Measurements from ENCODE around the gene SEPTIN6. TPM values are rescaled to one million over a fixed set of nuclear protein-coding genes. Genes with fewer than 3 reads are reported as not detected.

Gene SEPTIN6
- total and polyA plus RNA-seq, 2 donors (not counting 1 experiment from before 2014, with no cell fraction given): 227 to 310 TPM

DNA sequence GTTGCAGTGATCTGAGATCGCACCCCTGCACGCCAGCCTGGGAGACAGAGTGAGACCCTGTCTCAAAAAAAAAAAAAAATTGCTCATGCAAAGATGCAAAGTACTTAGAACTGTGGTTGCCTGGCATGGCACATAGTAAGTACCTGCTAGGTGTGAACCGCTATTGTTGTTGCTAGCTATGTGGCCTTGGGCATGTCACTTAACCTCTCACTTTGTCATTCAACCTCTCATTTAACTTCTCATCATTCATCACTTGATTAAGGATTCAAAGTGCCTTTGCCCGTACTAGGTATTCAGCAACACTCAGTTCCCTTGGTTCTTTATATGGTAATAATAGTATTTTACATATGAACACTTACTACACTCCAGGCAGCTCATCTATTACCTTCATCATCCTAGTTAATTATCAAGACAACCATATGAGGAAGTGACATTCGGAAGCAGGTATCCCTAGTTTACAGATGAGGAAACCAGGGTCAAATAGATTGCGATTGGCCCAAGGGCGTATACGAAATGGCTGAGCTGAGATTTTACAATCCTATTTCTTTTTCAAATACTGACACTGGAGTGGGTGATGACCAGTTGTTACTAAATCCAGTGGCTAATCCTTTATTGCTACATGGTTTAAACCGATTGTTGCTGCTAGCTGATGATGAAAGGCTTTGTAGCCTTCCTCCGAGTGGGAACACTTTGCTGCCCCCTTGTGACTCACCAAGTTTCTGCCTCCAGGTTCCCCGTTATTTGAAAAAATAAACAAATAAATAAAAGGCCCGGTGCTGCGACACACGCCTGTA is 36.6 kb upstream of the SEPTIN6 start:
- no peak overlapping the region for H3K4me3 ChIP-seq (ENCODE audit: control extremely low read depth in 1 of 5, extremely low read depth in 1 of 5, insufficient read depth in 1 of 5, low read depth in 2 of 5, low read length in 4 of 5)
- ChIA-PET CTCF (interaction anchor here (0.6 to 4.2 kb wide), 52 partner anchors 9 to 261 kb away, joined by 3 to 52 read pairs (median 5); partner anchors contain the start of genes NKRF, SEPTIN6, SOWAHD and STEEP1), POLR2A (interaction anchor here (0.6 to 1.3 kb wide), 4 partner anchors 37 to 256 kb away, joined by 3 to 6 read pairs (median 4); partner anchors contain the start of gene SEPTIN6)
- H3K27me3 Mint-ChIP-seq: no peaks in the 10 kb centered on the region
- peaks cover 0 to 5% of the 10 kb centered on the region in 2 donors for H3K4me1 ChIP-seq (ENCODE audit: control insufficient read depth in 2 of 2, insufficient read depth in 2 of 2, low read length in 2 of 2)
- H3K9me3 ChIP-seq (ENCODE audit: control extremely low read depth in 1 of 3, control insufficient read depth in 2 of 3, insufficient read depth in 1 of 3, low read length in 2 of 3): no peaks in the 10 kb centered on the region
- no peak overlapping the region for H3K27ac Mint-ChIP-seq
- H3K9ac ChIP-seq (ENCODE audit: low read length): no peak overlapping the region
- H3K4me2 ChIP-seq (replicated peaks; ENCODE audit: low read depth, low read length, poor library complexity, severe bottlenecking): peak overlapping the region; percentile 38
- no peak overlapping the region for H2AFZ ChIP-seq (ENCODE audit: insufficient read depth, low read depth, low read length, poor library complexity, severe bottlenecking)
- no peaks in the 10 kb centered on the region for H3K79me2 ChIP-seq (ENCODE audit: control insufficient read depth, insufficient read depth, low read length)
- H3K36me3 ChIP-seq (replicated peaks in 1 of 2; ENCODE audit: control extremely low read depth in 1 of 2, control insufficient read depth in 1 of 2, extremely low read depth in 1 of 2, insufficient read depth in 2 of 2, low read length in 1 of 2): no peaks in the 10 kb centered on the region
- peak overlapping the region; percentile 44 for H3K4me3 Mint-ChIP-seq
- no peaks in the 10 kb centered on the region for H3K9me3 Mint-ChIP-seq (ENCODE audit: insufficient read depth)
- H3K27ac ChIP-seq (ENCODE audit: low read length in 2 of 2): no peak overlapping the region
- H4K20me1 ChIP-seq (ENCODE audit: control insufficient read depth, insufficient read depth, low read length, poor library complexity, severe bottlenecking): no peaks in the 10 kb centered on the region
- H3K27me3 ChIP-seq (replicated peaks in 1 of 4; ENCODE audit: control extremely low read depth in 1 of 4, control insufficient read depth in 3 of 4, insufficient read depth in 4 of 4, low read length in 3 of 4): no peaks in the 10 kb centered on the region
- H3K4me1 Mint-ChIP-seq: peaks cover 6% of the 10 kb centered on the region
- peak; percentile 77 for DNase-seq
- WGBS (ENCODE audit: insufficient coverage): 4% methylated on average over 4 of the region's 14 CpGs
- intact Hi-C loops (cut with micrococcal nuclease): loop anchor here (1.0 to 2.0 kb wide), 5 partner anchors 29 to 213 kb away; partner anchors contain the start of gene SOWAHD
- peak; percentile 57 for ATAC-seq (ENCODE audit: low read depth)
- TF ChIP-seq, protein P1, sequence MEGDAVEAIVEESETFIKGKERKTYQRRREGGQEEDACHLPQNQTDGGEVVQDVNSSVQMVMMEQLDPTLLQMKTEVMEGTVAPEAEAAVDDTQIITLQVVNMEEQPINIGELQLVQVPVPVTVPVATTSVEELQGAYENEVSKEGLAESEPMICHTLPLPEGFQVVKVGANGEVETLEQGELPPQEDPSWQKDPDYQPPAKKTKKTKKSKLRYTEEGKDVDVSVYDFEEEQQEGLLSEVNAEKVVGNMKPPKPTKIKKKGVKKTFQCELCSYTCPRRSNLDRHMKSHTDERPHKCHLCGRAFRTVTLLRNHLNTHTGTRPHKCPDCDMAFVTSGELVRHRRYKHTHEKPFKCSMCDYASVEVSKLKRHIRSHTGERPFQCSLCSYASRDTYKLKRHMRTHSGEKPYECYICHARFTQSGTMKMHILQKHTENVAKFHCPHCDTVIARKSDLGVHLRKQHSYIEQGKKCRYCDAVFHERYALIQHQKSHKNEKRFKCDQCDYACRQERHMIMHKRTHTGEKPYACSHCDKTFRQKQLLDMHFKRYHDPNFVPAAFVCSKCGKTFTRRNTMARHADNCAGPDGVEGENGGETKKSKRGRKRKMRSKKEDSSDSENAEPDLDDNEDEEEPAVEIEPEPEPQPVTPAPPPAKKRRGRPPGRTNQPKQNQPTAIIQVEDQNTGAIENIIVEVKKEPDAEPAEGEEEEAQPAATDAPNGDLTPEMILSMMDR (IDR thresholded peaks at IDR 0.05): peak; percentile 71
- TF ChIP-seq EZH2 (IDR thresholded peaks at IDR 0.05; ENCODE audit: borderline replicate concordance, insufficient read depth, low read depth, low read length, poor library complexity, severe bottlenecking): no peak

DNA sequence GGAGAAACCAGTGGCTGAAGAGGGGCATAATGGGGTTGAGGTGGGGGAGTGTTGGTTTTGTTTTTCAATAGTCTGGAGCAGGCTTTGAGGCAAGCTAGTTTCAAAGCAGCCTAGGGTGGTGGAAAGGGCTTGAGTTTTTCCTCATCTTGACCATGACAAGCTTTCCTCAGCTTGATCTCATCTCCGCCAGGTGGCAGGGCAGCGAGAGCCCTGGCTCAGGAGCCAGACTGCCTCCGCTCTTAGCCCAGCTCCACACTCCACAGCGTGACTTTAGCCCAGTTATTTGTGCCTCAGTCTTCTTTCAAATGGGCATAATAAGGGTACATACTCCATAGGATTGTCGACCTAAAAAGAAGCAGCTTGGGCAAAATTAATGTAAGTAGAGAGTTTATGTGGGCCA is 35.5 kb upstream of the SEPTIN6 start:
- ATAC-seq (ENCODE audit: low read depth) (no peak), DNase-seq (no peak)
- intact Hi-C loops (cut with micrococcal nuclease): no loop called here
- H3K4me2 ChIP-seq (replicated peaks; ENCODE audit: low read depth, low read length, poor library complexity, severe bottlenecking): no peak overlapping the region
- Mint-ChIP-seq H3K4me1 (peaks cover 6% of the 10 kb centered on the region), H3K27me3 (no peaks in the 10 kb centered on the region), H3K4me3 (no peak overlapping the region), H3K27ac (no peak overlapping the region), H3K9me3 (ENCODE audit: insufficient read depth) (no peaks in the 10 kb centered on the region)
- no peaks in the 10 kb centered on the region for H3K27me3 ChIP-seq (replicated peaks in 1 of 4; ENCODE audit: control extremely low read depth in 1 of 4, control insufficient read depth in 3 of 4, insufficient read depth in 4 of 4, low read length in 3 of 4)
- no peaks in the 10 kb centered on the region for H3K36me3 ChIP-seq (replicated peaks in 1 of 2; ENCODE audit: control extremely low read depth in 1 of 2, control insufficient read depth in 1 of 2, extremely low read depth in 1 of 2, insufficient read depth in 2 of 2, low read length in 1 of 2)
- no peak overlapping the region for H2AFZ ChIP-seq (ENCODE audit: insufficient read depth, low read depth, low read length, poor library complexity, severe bottlenecking)
- H3K9ac ChIP-seq (ENCODE audit: low read length): no peak overlapping the region
- ChIA-PET POLR2A (no interaction called here), CTCF (interaction anchor here (1.2 to 4.2 kb wide), 23 partner anchors 16 to 246 kb away, joined by 3 to 52 read pairs (median 7); partner anchors contain the start of genes NKRF, SEPTIN6 and SOWAHD)
- H3K79me2 ChIP-seq (ENCODE audit: control insufficient read depth, insufficient read depth, low read length): no peaks in the 10 kb centered on the region
- H3K4me3 ChIP-seq (ENCODE audit: control extremely low read depth in 1 of 5, extremely low read depth in 1 of 5, insufficient read depth in 1 of 5, low read depth in 2 of 5, low read length in 4 of 5): no peak overlapping the region
- TF ChIP-seq EZH2 (IDR thresholded peaks at IDR 0.05; ENCODE audit: borderline replicate concordance, insufficient read depth, low read depth, low read length, poor library complexity, severe bottlenecking): no peak
- TF ChIP-seq, protein P1 (IDR thresholded peaks at IDR 0.05): no peak
- no peak overlapping the region for H3K27ac ChIP-seq (ENCODE audit: low read length in 2 of 2)
- H3K4me1 ChIP-seq (ENCODE audit: control insufficient read depth in 2 of 2, insufficient read depth in 2 of 2, low read length in 2 of 2): peaks cover 0 to 5% of the 10 kb centered on the region in 2 donors
- WGBS (ENCODE audit: insufficient coverage): 100% methylated on average over 2 of the region's 5 CpGs
- H3K9me3 ChIP-seq (ENCODE audit: control extremely low read depth in 1 of 3, control insufficient read depth in 2 of 3, insufficient read depth in 1 of 3, low read length in 2 of 3): no peaks in the 10 kb centered on the region
- no peaks in the 10 kb centered on the region for H4K20me1 ChIP-seq (ENCODE audit: control insufficient read depth, insufficient read depth, low read length, poor library complexity, severe bottlenecking)
